HG03565 (cell line): ENCODE data around the gene UBXN6.
A peak's percentile ranks its signal among the peaks of the same experiment; 100 is the strongest.

ENCODE experiments used
- ATAC-seq: cut with Tn5 transposase; IDR thresholded peaks from one replicate; pipeline ENCODE4 v1.9.1; 2021; ENCODE audit warnings: mild to moderate bottlenecking, moderate library complexity; ENCODE audit not compliant: unreplicated experiment

UBXN6 gene

GRCh38 chr19:4457654-4458395, at the start of gene UBXN6:
Gene UBXN6 (minus strand): TSS chr19:4457794. CDS start chr19:4457697, 97 bp downstream.
- peak; percentile 91 for ATAC-seq

GRCh38 chr19:4507150-4507452, 49.5 kb upstream of the UBXN6 start:
- ATAC-seq: no peak

GRCh38 chr19:4506449-4507149, 49.0 kb upstream of the UBXN6 start:
- no peak for ATAC-seq

- ATAC-seq: no peak
Measured at GRCh38 chr19:4505570-4506448, 48.2 kb upstream of the UBXN6 start.

GRCh38 chr19:4504891-4505569, 47.4 kb upstream of the UBXN6 start:
- no peak for ATAC-seq

- ATAC-seq: no peak
Measured at GRCh38 chr19:4504297-4504701, 46.7 kb upstream of the UBXN6 start.

GRCh38 chr19:4503825-4504170, 46.2 kb upstream of the UBXN6 start:
- ATAC-seq: no peak

GRCh38 chr19:4503132-4503824, 45.7 kb upstream of the UBXN6 start:
- ATAC-seq: no peak

- ATAC-seq: no peak
Measured at GRCh38 chr19:4502282-4503131, 44.9 kb upstream of the UBXN6 start.

GRCh38 chr19:4501691-4502090, 44.1 kb upstream of the UBXN6 start:
- ATAC-seq: no peak

- ATAC-seq: no peak
Measured at GRCh38 chr19:4500841-4501591, 43.4 kb upstream of the UBXN6 start.

GRCh38 chr19:4499855-4500254, 42.3 kb upstream of the UBXN6 start:
- no peak for ATAC-seq

GRCh38 chr19:4499318-4499717, 41.7 kb upstream of the UBXN6 start:
- ATAC-seq: no peak

GRCh38 chr19:4498694-4499093, 41.1 kb upstream of the UBXN6 start:
- ATAC-seq: no peak

- ATAC-seq: no peak
Measured at GRCh38 chr19:4497770-4498389, 40.3 kb upstream of the UBXN6 start.

GRCh38 chr19:4496304-4496703, 38.7 kb upstream of the UBXN6 start:
- no peak for ATAC-seq

- ATAC-seq: no peak
Measured at GRCh38 chr19:4495471-4495870, 37.9 kb upstream of the UBXN6 start.

- no peak for ATAC-seq
Measured at GRCh38 chr19:4494691-4495064, 37.1 kb upstream of the UBXN6 start.
